ENCODE measurements around the gene GNPDA1.

- peak in 3 of 4 experiments; percentile 28 to 58 (median 36) for TF ChIP-seq CTCF (IDR thresholded peaks at IDR 0.05)
- TF ChIP-seq POLR2AphosphoS5 (IDR thresholded peaks at IDR 0.05), result no peak
- TF ChIP-seq POLR2A (IDR thresholded peaks at IDR 0.05), result no peak
Observed at GRCh38 chr5:142012186-142012785, 541 bp downstream of the GNPDA1 start.
